IgD-negative memory B cell (primary cell): Measurements from ENCODE around the gene KRT9. TPM values are rescaled to one million over a fixed set of nuclear protein-coding genes. Genes with fewer than 3 reads are reported as not detected.
"Not testable (repeated sequence)": the region's sequence is repeated elsewhere in the genome, so short reads cannot be mapped to it uniquely, and the experiment has no call there.

Experiments used
- H3K27ac Mint-ChIP-seq, 3 donors: one replicate each; pipeline ENCODE4 v1.8.0; 2020 to 2022; ENCODE audit warnings: mild to moderate bottlenecking in 3 of 3, mixed read lengths in 3 of 3, moderate library complexity in 1 of 3
- H3K27me3 Mint-ChIP-seq: one replicate; pipeline ENCODE4 v1.8.0; 2021; ENCODE audit warnings: mixed read lengths
- H3K36me3 Mint-ChIP-seq: one replicate; pipeline ENCODE4 v1.8.0; 2020; ENCODE audit warnings: mild to moderate bottlenecking, mixed read lengths
- H3K4me1 Mint-ChIP-seq, 3 donors: one replicate each; pipeline ENCODE4 v1.8.0; 2020 to 2022; ENCODE audit warnings: mixed read lengths in 3 of 3, mild to moderate bottlenecking in 1 of 3
- H3K4me3 Mint-ChIP-seq, 4 donors: one replicate each; pipeline ENCODE4 v1.8.0; 2020 to 2022; ENCODE audit warnings: mild to moderate bottlenecking in 4 of 4, mixed read lengths in 4 of 4, moderate library complexity in 3 of 4
- H3K9me3 Mint-ChIP-seq, 3 donors: one replicate each; pipeline ENCODE4 v1.8.0; 2020 to 2021; ENCODE audit warnings: mixed read lengths in 3 of 3, mild to moderate bottlenecking in 1 of 3
- polyA plus RNA-seq: library from polyadenylated mRNA; unstranded; fragments of 300-500 nt; fragmentation: Illumina TruSeq; gene quantifications from one replicate; pipeline ENCODE4 v1.2.3, GENCODE V29; 2021

KRT9 gene
- polyA plus RNA-seq, 1 donor from 2014 or later = not detected

- H3K4me3 Mint-ChIP-seq, H3K27ac Mint-ChIP-seq, H3K4me1 Mint-ChIP-seq, H3K36me3 Mint-ChIP-seq, H3K9me3 Mint-ChIP-seq: not testable (repeated sequence)
- H3K27me3 Mint-ChIP-seq = peaks cover 32% of the 10 kb centered on the region
Observed at GRCh38 chr17:41576740-41577139, 4.9 kb upstream of the KRT9 start.

GRCh38 chr17:41575336-41575735 lies 3.5 kb upstream of the KRT9 start:
- no peaks in the 10 kb centered on the region for H3K4me1 Mint-ChIP-seq
- no peaks in the 10 kb centered on the region for H3K9me3 Mint-ChIP-seq
- no peak overlapping the region for H3K27ac Mint-ChIP-seq
- peaks cover 36% of the 10 kb centered on the region for H3K27me3 Mint-ChIP-seq
- no peak overlapping the region for H3K4me3 Mint-ChIP-seq
- peaks cover 4% of the 10 kb centered on the region for H3K36me3 Mint-ChIP-seq

GRCh38 chr17:41567317-41567716 lies 4.5 kb downstream of the KRT9 start:
- peak overlapping the region in 1 of 4 donors; percentile 58 for H3K4me3 Mint-ChIP-seq
- H3K27ac Mint-ChIP-seq = peak overlapping the region in 1 of 3 donors; percentile 96
- H3K36me3 Mint-ChIP-seq = peaks cover 3% of the 10 kb centered on the region
- H3K9me3 Mint-ChIP-seq = peaks cover 0 to 10% (median 4%) of the 10 kb centered on the region in 3 donors
- peaks cover 0 to 4% (median 4%) of the 10 kb centered on the region in 3 donors for H3K4me1 Mint-ChIP-seq
- peaks cover 13% of the 10 kb centered on the region for H3K27me3 Mint-ChIP-seq

- Mint-ChIP-seq H3K4me1 (peaks cover 0 to 4% (median 4%) of the 10 kb centered on the region in 3 donors), H3K27ac (no peak overlapping the region), H3K9me3 (peaks cover 0 to 10% (median 4%) of the 10 kb centered on the region in 3 donors), H3K27me3 (peaks cover 16% of the 10 kb centered on the region), H3K4me3 (no peak overlapping the region), H3K36me3 (peaks cover 3% of the 10 kb centered on the region)
Observed at GRCh38 chr17:41565338-41565737, 6.5 kb downstream of the KRT9 start.

GRCh38 chr17:41563607-41564170 lies 8.2 kb downstream of the KRT9 start:
- H3K27me3 Mint-ChIP-seq = peaks cover 21% of the 10 kb centered on the region
- peaks cover 0 to 4% (median 4%) of the 10 kb centered on the region in 3 donors for H3K4me1 Mint-ChIP-seq
- no peaks in the 10 kb centered on the region for H3K36me3 Mint-ChIP-seq
- peaks cover 0 to 10% (median 4%) of the 10 kb centered on the region in 3 donors for H3K9me3 Mint-ChIP-seq
- no peak overlapping the region for H3K27ac Mint-ChIP-seq
- peak overlapping the region in 1 of 4 donors; percentile 63 for H3K4me3 Mint-ChIP-seq

GRCh38 chr17:41561554-41561953 lies 10.3 kb downstream of the KRT9 start:
- no peak overlapping the region for H3K4me3 Mint-ChIP-seq
- no peaks in the 10 kb centered on the region for H3K9me3 Mint-ChIP-seq
- peaks cover 0 to 3% (median 0%) of the 10 kb centered on the region in 3 donors for H3K4me1 Mint-ChIP-seq
- H3K27ac Mint-ChIP-seq = no peak overlapping the region
- H3K36me3 Mint-ChIP-seq = no peaks in the 10 kb centered on the region
- peaks cover 25% of the 10 kb centered on the region for H3K27me3 Mint-ChIP-seq

GRCh38 chr17:41559548-41559947 lies 12.3 kb downstream of the KRT9 start:
- Mint-ChIP-seq H3K9me3 (no peaks in the 10 kb centered on the region), H3K27ac (no peak overlapping the region), H3K36me3 (no peaks in the 10 kb centered on the region), H3K4me3 (no peak overlapping the region), H3K4me1 (no peaks in the 10 kb centered on the region), H3K27me3 (peaks cover 34% of the 10 kb centered on the region)

- Mint-ChIP-seq H3K9me3 (no peaks in the 10 kb centered on the region), H3K27me3 (peaks cover 32% of the 10 kb centered on the region), H3K36me3 (peaks cover 2% of the 10 kb centered on the region), H3K4me1 (no peaks in the 10 kb centered on the region), H3K4me3 (no peak overlapping the region), H3K27ac (no peak overlapping the region)
Observed at GRCh38 chr17:41556931-41557330, 14.9 kb downstream of the KRT9 start.

GRCh38 chr17:41556306-41556705 lies 15.6 kb downstream of the KRT9 start:
- peaks cover 2% of the 10 kb centered on the region for H3K36me3 Mint-ChIP-seq
- H3K4me1 Mint-ChIP-seq = no peaks in the 10 kb centered on the region
- H3K9me3 Mint-ChIP-seq = no peaks in the 10 kb centered on the region
- H3K27me3 Mint-ChIP-seq = peaks cover 31% of the 10 kb centered on the region
- no peak overlapping the region for H3K4me3 Mint-ChIP-seq
- H3K27ac Mint-ChIP-seq = no peak overlapping the region

- peaks cover 27% of the 10 kb centered on the region for H3K27me3 Mint-ChIP-seq
Observed at GRCh38 chr17:41555105-41555887, 16.6 kb downstream of the KRT9 start.

GRCh38 chr17:41553987-41554680 lies 17.7 kb downstream of the KRT9 start:
- Mint-ChIP-seq H3K27ac (no peak overlapping the region), H3K4me3 (no peak overlapping the region), H3K27me3 (peaks cover 23% of the 10 kb centered on the region), H3K9me3 (no peaks in the 10 kb centered on the region), H3K36me3 (peaks cover 2% of the 10 kb centered on the region), H3K4me1 (peaks cover 2 to 4% (median 2%) of the 10 kb centered on the region in 3 donors)

More at GRCh38 chr17:41555105-41555887, 16.6 kb downstream of the KRT9 start:
- Mint-ChIP-seq H3K27ac (no peak overlapping the region), H3K4me3 (no peak overlapping the region), H3K4me1 (no peaks in the 10 kb centered on the region), H3K36me3 (peaks cover 2% of the 10 kb centered on the region), H3K9me3 (no peaks in the 10 kb centered on the region)

GRCh38 chr17:41553176-41553575 lies 18.7 kb downstream of the KRT9 start:
- H3K9me3 Mint-ChIP-seq = no peaks in the 10 kb centered on the region
- peaks cover 3 to 7% (median 5%) of the 10 kb centered on the region in 3 donors for H3K4me1 Mint-ChIP-seq
- peaks cover 2% of the 10 kb centered on the region for H3K36me3 Mint-ChIP-seq
- peaks cover 22% of the 10 kb centered on the region for H3K27me3 Mint-ChIP-seq
- H3K4me3 Mint-ChIP-seq = no peak overlapping the region
- no peak overlapping the region for H3K27ac Mint-ChIP-seq

GRCh38 chr17:41552455-41552854 lies 19.4 kb downstream of the KRT9 start:
- H3K4me3 Mint-ChIP-seq = no peak overlapping the region
- H3K9me3 Mint-ChIP-seq = no peaks in the 10 kb centered on the region
- peaks cover 4 to 7% (median 5%) of the 10 kb centered on the region in 3 donors for H3K4me1 Mint-ChIP-seq
- peaks cover 3% of the 10 kb centered on the region for H3K36me3 Mint-ChIP-seq
- H3K27me3 Mint-ChIP-seq = peaks cover 28% of the 10 kb centered on the region
- no peak overlapping the region for H3K27ac Mint-ChIP-seq

GRCh38 chr17:41551365-41551764 lies 20.5 kb downstream of the KRT9 start:
- Mint-ChIP-seq H3K4me3 (no peak overlapping the region), H3K27ac (no peak overlapping the region), H3K4me1 (peaks cover 4 to 7% (median 5%) of the 10 kb centered on the region in 3 donors), H3K27me3 (peaks cover 30% of the 10 kb centered on the region), H3K36me3 (peaks cover 4% of the 10 kb centered on the region), H3K9me3 (peaks cover 0 to 2% (median 0%) of the 10 kb centered on the region in 3 donors)

- Mint-ChIP-seq H3K27me3 (peaks cover 23% of the 10 kb centered on the region), H3K4me3 (peak overlapping the region in 1 of 4 donors; percentile 68), H3K9me3 (peaks cover 0 to 3% (median 0%) of the 10 kb centered on the region in 3 donors), H3K4me1 (peaks cover 4 to 7% (median 5%) of the 10 kb centered on the region in 3 donors), H3K27ac (no peak overlapping the region), H3K36me3 (peaks cover 4% of the 10 kb centered on the region)
Observed at GRCh38 chr17:41549596-41550039, 22.2 kb downstream of the KRT9 start.
